ENCODE results near the gene NANOS2. TPM values are rescaled to one million over a fixed set of nuclear protein-coding genes. Genes with fewer than 3 reads are reported as not detected.

The NANOS2 gene
- total and polyA plus RNA-seq, 2 of the 13 experiments (the other 11 are each of a cell fraction or from before 2014, with no cell fraction given): not detected

DNA sequence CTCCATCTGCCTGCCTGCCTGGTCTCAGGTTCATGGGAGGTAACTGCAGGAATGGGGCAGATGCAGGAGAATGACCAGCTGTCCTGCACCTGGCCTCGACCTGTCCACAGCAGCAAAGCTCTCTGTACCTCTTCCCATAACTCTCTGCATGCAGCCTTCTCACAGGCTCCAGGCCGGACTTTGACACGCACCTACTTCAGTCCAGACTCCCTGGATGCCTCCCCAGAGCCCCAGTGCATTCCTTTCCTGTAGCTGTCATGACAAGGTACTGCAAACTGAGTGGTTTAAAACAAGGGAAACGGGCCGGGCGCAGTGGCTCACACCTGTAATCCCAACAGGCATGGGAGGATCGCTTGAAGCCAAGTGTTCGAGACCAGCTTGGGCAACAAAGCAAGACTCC lies 3.3 kb downstream of the NANOS2 start:
- ChIA-PET POLR2A (interaction anchor here (1.1 to 1.4 kb wide), 2 partner anchors 8 to 16 kb away, joined by 6 to 7 read pairs; partner anchors contain the start of gene MYPOP), CTCF (ENCODE audit: low intra/inter-chr PET ratio, low total read pairs) (no interaction called here)
- H3K4me3 ChIP-seq (replicated peaks in 1 of 3; ENCODE audit: insufficient read depth in 1 of 3, low read depth in 2 of 3, low read length in 3 of 3): no peak overlapping the region
- no peaks in the 10 kb centered on the region; a peak in 1 of 5 replicates for H3K27me3 ChIP-seq (ENCODE audit: control insufficient read depth in 1 of 2, insufficient read depth in 2 of 2, low read length in 2 of 2)
- WGBS (ENCODE audit: low lambda C conversion rate): 7% methylated on average over 7 of the region's 8 CpGs
- H3K9me3 ChIP-seq (ENCODE audit: low read length): no peaks in the 10 kb centered on the region
- H3K9ac ChIP-seq (ENCODE audit: insufficient read depth, low read depth, low read length): no peak overlapping the region
- no peaks in the 10 kb centered on the region for H4K20me1 ChIP-seq (ENCODE audit: insufficient read depth, low read length)
- H3K4me1 ChIP-seq (ENCODE audit: insufficient read depth, low read length): peaks cover 37% of the 10 kb centered on the region
- intact Hi-C loops (cut with micrococcal nuclease; ENCODE audit: unreplicated experiment): no loop called here
- in situ Hi-C loops (cut with HindIII; ENCODE audit: extremely low pct_ligation_motif_present, low pct_unique_long_range_greater_than_20kb): loop anchor here (10.0 kb wide), 1 partner anchor 94 kb away; no protein-coding TSS in a partner anchor
- no peak overlapping the region for H2AFZ ChIP-seq (ENCODE audit: low read length)
- peak overlapping the region; percentile 53 for H3K4me2 ChIP-seq (ENCODE audit: low read depth, low read length)
- FAIRE-seq: peak; percentile 75
- no peaks in the 10 kb centered on the region for H3K36me3 ChIP-seq (replicated peaks in 1 of 2; ENCODE audit: control insufficient read depth in 1 of 2, insufficient read depth in 2 of 2, low read length in 2 of 2)
- no peaks in the 10 kb centered on the region for H3K79me2 ChIP-seq (ENCODE audit: insufficient read depth, low read length)
- no TSS peak for BruUV-seq (replicated peaks)
- no peak overlapping the region for H3K27ac ChIP-seq (ENCODE audit: extremely low read length, insufficient read depth, low read length)
- peak; percentile 89 for ATAC-seq
- peak; percentile 71 for DNase-seq (ENCODE audit: low spot score)
- TF ChIP-seq ZMYM3 (CRISPR knock-in tag; IDR thresholded peaks at IDR 0.05) (peak; percentile 35; the same call in 1 of the 2 replicates), CAMTA2 (CRISPR knock-in tag; IDR thresholded peaks at IDR 0.05; ENCODE audit: borderline replicate concordance) (no peak), RFX3 (CRISPR knock-in tag; IDR thresholded peaks at IDR 0.05) (no peak), SKI (IDR thresholded peaks at IDR 0.05; ENCODE audit: partially characterized antibody) (peak; percentile 19), FIP1L1 (IDR thresholded peaks at IDR 0.05; ENCODE audit: borderline replicate concordance, insufficient read depth, low read depth, low read length) (no peak), HNF4A (CRISPR knock-in tag; IDR thresholded peaks at IDR 0.05) (peak; percentile 73), SALL1 (CRISPR knock-in tag; IDR thresholded peaks at IDR 0.05) (peak; percentile 35; the same call in 1 of the 2 replicates), ZNF280B (CRISPR knock-in tag; IDR thresholded peaks at IDR 0.05; ENCODE audit: borderline replicate concordance) (0 out of 2 replicates have a peak, but pooled peaks have one; percentile 38), SAFB2 (CRISPR knock-in tag; IDR thresholded peaks at IDR 0.05; ENCODE audit: borderline replicate concordance, low read depth) (no peak), ZNF629 (CRISPR knock-in tag; conservative IDR thresholded peaks at IDR 0.05) (peak; percentile 38; the same call in 1 of the 2 replicates), ZNF446 (CRISPR knock-in tag; IDR thresholded peaks at IDR 0.05) (no peak), SAP130 (CRISPR knock-in tag; IDR thresholded peaks at IDR 0.05; ENCODE audit: low read depth) (peak; percentile 54; the same call in 1 of the 2 replicates), ZNF770 (CRISPR knock-in tag; IDR thresholded peaks at IDR 0.05) (0 out of 2 replicates have a peak, but pooled peaks have one; percentile 36), PAXIP1 (CRISPR knock-in tag; conservative IDR thresholded peaks at IDR 0.05) (peak; percentile 30; the same call in 1 of the 2 replicates)
- TF ChIP-seq, protein P1, sequence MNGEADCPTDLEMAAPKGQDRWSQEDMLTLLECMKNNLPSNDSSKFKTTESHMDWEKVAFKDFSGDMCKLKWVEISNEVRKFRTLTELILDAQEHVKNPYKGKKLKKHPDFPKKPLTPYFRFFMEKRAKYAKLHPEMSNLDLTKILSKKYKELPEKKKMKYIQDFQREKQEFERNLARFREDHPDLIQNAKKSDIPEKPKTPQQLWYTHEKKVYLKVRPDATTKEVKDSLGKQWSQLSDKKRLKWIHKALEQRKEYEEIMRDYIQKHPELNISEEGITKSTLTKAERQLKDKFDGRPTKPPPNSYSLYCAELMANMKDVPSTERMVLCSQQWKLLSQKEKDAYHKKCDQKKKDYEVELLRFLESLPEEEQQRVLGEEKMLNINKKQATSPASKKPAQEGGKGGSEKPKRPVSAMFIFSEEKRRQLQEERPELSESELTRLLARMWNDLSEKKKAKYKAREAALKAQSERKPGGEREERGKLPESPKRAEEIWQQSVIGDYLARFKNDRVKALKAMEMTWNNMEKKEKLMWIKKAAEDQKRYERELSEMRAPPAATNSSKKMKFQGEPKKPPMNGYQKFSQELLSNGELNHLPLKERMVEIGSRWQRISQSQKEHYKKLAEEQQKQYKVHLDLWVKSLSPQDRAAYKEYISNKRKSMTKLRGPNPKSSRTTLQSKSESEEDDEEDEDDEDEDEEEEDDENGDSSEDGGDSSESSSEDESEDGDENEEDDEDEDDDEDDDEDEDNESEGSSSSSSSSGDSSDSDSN (CRISPR knock-in tag; IDR thresholded peaks at IDR 0.05): peak; percentile 45

All from HepG2 (cell line).